SK-N-SH (cell line): ENCODE data around the gene ANKRD33B.

Experiments
- EZH2phosphoT487 ChIP-seq: fragments of 200-600 bp; sonication (generic); IDR thresholded peaks from 2 replicates; pipeline ENCODE4 v1.6.1; 2017; ENCODE audit warnings: low read depth, mixed run types, mild to moderate bottlenecking, antibody characterized with exemption, moderate library complexity, borderline replicate concordance
- FOSL2 ChIP-seq: IDR thresholded peaks from 2 replicates; pipeline ENCODE4 v1.4.0; 2012; ENCODE audit warnings: low read depth, mild to moderate bottlenecking, moderate library complexity, borderline replicate concordance
- SIN3A ChIP-seq: IDR thresholded peaks from 2 replicates; pipeline ENCODE4 v1.6.1; 2012; ENCODE audit warnings: low read depth, mild to moderate bottlenecking, low read length, moderate library complexity, borderline replicate concordance
- TAF1 ChIP-seq: IDR thresholded peaks from 2 replicates; pipeline ENCODE4 v1.6.1; 2012; ENCODE audit warnings: low read depth, mild to moderate bottlenecking, low read length, moderate library complexity, borderline replicate concordance
- TF ChIP-seq, protein P1 (sequence below): fragments of 200-600 bp; sonication (generic); IDR thresholded peaks from 2 replicates; pipeline ENCODE4 v1.6.1; 2017; ENCODE audit warnings: antibody characterized with exemption, mild to moderate bottlenecking, moderate library complexity
- TF ChIP-seq, protein P2 (sequence below): IDR thresholded peaks from 2 replicates; pipeline ENCODE4 v1.4.0; 2012; ENCODE audit warnings: low read depth

DNA sequence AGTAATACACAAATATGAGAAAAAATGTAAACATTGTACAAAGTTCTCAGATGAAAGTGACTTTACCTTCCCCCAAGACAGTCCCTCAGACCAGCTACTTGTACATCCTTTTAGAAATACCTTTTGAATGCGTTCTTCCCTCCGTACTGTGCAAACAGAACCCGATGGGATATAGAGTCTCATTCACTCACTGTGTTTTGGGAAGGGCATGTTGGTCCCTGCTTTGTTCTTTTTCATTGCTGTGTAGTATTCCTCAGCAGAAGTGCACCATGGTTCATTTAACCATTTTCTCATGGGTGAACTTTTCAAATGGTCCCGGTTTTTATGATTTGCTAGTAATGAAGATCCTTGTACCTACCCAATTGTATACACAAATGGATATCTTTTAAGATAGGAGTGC is 94.4 kb downstream of the ANKRD33B start:
- TF ChIP-seq, protein P1, sequence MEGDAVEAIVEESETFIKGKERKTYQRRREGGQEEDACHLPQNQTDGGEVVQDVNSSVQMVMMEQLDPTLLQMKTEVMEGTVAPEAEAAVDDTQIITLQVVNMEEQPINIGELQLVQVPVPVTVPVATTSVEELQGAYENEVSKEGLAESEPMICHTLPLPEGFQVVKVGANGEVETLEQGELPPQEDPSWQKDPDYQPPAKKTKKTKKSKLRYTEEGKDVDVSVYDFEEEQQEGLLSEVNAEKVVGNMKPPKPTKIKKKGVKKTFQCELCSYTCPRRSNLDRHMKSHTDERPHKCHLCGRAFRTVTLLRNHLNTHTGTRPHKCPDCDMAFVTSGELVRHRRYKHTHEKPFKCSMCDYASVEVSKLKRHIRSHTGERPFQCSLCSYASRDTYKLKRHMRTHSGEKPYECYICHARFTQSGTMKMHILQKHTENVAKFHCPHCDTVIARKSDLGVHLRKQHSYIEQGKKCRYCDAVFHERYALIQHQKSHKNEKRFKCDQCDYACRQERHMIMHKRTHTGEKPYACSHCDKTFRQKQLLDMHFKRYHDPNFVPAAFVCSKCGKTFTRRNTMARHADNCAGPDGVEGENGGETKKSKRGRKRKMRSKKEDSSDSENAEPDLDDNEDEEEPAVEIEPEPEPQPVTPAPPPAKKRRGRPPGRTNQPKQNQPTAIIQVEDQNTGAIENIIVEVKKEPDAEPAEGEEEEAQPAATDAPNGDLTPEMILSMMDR, result no peak
- TF ChIP-seq SIN3A (no peak), EZH2phosphoT487 (no peak), TAF1 (no peak), FOSL2 (no peak)
- TF ChIP-seq, protein P2, sequence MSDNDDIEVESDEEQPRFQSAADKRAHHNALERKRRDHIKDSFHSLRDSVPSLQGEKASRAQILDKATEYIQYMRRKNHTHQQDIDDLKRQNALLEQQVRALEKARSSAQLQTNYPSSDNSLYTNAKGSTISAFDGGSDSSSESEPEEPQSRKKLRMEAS, result no peak
